OCI-LY1 (cell line): Measurements from ENCODE around the gene ITPRID1.

Experiments
- H2AFZ ChIP-seq: fragments of 200-600 bp; sonication (generic), shearing (Covaris generic); 2 replicates; pipeline ENCODE4 v1.6.0; 2014; ENCODE audit warnings: antibody characterized with exemption, mild to moderate bottlenecking, low read length
- H3F3A ChIP-seq: fragments of 200-600 bp; sonication (generic), shearing (Covaris generic); 2 replicates; pipeline ENCODE4 v1.6.0; 2014; ENCODE audit warnings: mild to moderate bottlenecking, antibody characterized with exemption, low read length, moderate library complexity; ENCODE audit not compliant: insufficient read depth
- H3K27ac ChIP-seq: fragments of 200-600 bp; sonication (generic); 2 replicates; pipeline ENCODE4 v1.5.1; 2014; ENCODE audit warnings: low read length, mixed run types, mild to moderate bottlenecking, low read depth; ENCODE audit not compliant: poor library complexity, severe bottlenecking
- H3K27me3 ChIP-seq: fragments of 200-600 bp; sonication (generic); 2 replicates; pipeline ENCODE4 v1.6.0; 2014; ENCODE audit warnings: antibody characterized with exemption, mild to moderate bottlenecking, low read length, moderate library complexity; ENCODE audit not compliant: insufficient read depth
- H3K36me3 ChIP-seq: fragments of 200-600 bp; sonication (generic); 2 replicates; pipeline ENCODE4 v1.6.1; 2014; ENCODE audit warnings: mild to moderate bottlenecking, antibody characterized with exemption, low read length, moderate library complexity, mixed read lengths; ENCODE audit not compliant: insufficient read depth
- H3K4me1 ChIP-seq: fragments of 200-600 bp; sonication (generic); 2 replicates; pipeline ENCODE4 v1.5.1; 2014; ENCODE audit warnings: mild to moderate bottlenecking, low read length, moderate library complexity; ENCODE audit not compliant: insufficient read depth, severe bottlenecking
- H3K4me2 ChIP-seq: fragments of 200-600 bp; sonication (generic), shearing (Covaris generic); 2 replicates; pipeline ENCODE4 v1.6.1; 2014; ENCODE audit warnings: low read length
- H3K4me3 ChIP-seq: fragments of 200-600 bp; sonication (generic); 2 replicates; pipeline ENCODE4 v1.5.1; 2014; ENCODE audit warnings: low read length, low read depth, mild to moderate bottlenecking, mixed read lengths; ENCODE audit not compliant: poor library complexity, severe bottlenecking
- H3K79me2 ChIP-seq: fragments of 200-600 bp; shearing (Covaris generic); 2 replicates; pipeline ENCODE4 v1.6.1; 2016; ENCODE audit warnings: mixed run types, low read length, mixed read lengths; ENCODE audit not compliant: insufficient read depth
- H3K9ac ChIP-seq: fragments of 200-600 bp; sonication (generic), shearing (Covaris generic); 2 replicates; pipeline ENCODE4 v1.6.1; 2014; ENCODE audit warnings: mild to moderate bottlenecking, low read length, mixed read lengths
- H3K9me2 ChIP-seq: fragments of 200-600 bp; sonication (generic), shearing (Covaris generic); 2 replicates; pipeline ENCODE4 v1.6.1; 2014; ENCODE audit warnings: low read depth, mild to moderate bottlenecking, low read length, mixed read lengths
- H3K9me3 ChIP-seq: fragments of 200-600 bp; shearing (Covaris generic); 2 replicates; pipeline ENCODE4 v1.6.1; 2014; ENCODE audit warnings: low read length, mixed read lengths
- H4K20me1 ChIP-seq: fragments of 200-600 bp; sonication (generic), shearing (Covaris generic); 2 replicates; pipeline ENCODE4 v1.6.0; 2016; ENCODE audit warnings: mild to moderate bottlenecking, low read length; ENCODE audit not compliant: insufficient read depth
- EZH2 ChIP-seq: fragments of 200-600 bp; sonication (generic), shearing (Covaris generic); IDR thresholded peaks from 2 replicates; pipeline ENCODE4 v1.8.0; 2017; ENCODE audit warnings: borderline replicate concordance, mixed run types, mild to moderate bottlenecking, antibody characterized with exemption, low read length, moderate library complexity, mixed read lengths
- TF ChIP-seq, protein P1 (sequence below): fragments of 200-600 bp; sonication (generic), shearing (Covaris generic); IDR thresholded peaks from 2 replicates; pipeline ENCODE4 v1.5.1; 2017; ENCODE audit warnings: mild to moderate bottlenecking, antibody characterized with exemption, low read length, moderate library complexity, mixed read lengths

The ITPRID1 gene

GRCh38 chr7:31695859-31696614, 182.1 kb downstream of the ITPRID1 start:
- Histone ChIP-seq H3K9ac (no peak overlapping the region), H2AFZ (no peak overlapping the region), H3K4me1 (no peaks in the 10 kb centered on the region)

DNA sequence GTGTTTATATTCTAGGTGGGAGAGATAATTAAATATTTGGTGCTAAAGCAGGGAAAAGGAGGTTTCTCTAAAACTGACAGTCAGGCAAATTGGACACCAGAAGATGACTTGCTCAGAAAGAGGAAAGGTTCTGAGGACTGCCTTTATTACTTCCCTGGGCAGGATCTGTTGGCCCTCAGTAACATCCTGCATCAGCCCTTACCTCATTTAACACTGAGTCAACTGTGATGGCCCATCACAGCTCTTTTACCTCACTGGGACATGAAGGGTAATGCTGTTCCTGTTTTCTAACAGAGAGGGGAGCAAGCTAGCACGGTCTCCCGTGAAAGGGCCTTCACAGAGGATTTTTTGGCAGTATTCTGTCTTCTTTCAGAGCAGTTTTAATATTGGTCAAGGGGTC, 185.2 kb downstream of the ITPRID1 start:
- H3K4me2 ChIP-seq, result no peak overlapping the region
- no peaks in the 10 kb centered on the region for H3K27me3 ChIP-seq
- H3K36me3 ChIP-seq, result no peaks in the 10 kb centered on the region
- no peaks in the 10 kb centered on the region for H3K4me1 ChIP-seq
- H3K9me2 ChIP-seq, result no peaks in the 10 kb centered on the region
- TF ChIP-seq, protein P1, sequence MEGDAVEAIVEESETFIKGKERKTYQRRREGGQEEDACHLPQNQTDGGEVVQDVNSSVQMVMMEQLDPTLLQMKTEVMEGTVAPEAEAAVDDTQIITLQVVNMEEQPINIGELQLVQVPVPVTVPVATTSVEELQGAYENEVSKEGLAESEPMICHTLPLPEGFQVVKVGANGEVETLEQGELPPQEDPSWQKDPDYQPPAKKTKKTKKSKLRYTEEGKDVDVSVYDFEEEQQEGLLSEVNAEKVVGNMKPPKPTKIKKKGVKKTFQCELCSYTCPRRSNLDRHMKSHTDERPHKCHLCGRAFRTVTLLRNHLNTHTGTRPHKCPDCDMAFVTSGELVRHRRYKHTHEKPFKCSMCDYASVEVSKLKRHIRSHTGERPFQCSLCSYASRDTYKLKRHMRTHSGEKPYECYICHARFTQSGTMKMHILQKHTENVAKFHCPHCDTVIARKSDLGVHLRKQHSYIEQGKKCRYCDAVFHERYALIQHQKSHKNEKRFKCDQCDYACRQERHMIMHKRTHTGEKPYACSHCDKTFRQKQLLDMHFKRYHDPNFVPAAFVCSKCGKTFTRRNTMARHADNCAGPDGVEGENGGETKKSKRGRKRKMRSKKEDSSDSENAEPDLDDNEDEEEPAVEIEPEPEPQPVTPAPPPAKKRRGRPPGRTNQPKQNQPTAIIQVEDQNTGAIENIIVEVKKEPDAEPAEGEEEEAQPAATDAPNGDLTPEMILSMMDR, result no peak
- H4K20me1 ChIP-seq, result no peaks in the 10 kb centered on the region
- no peaks in the 10 kb centered on the region for H3F3A ChIP-seq
- no peak overlapping the region for H3K27ac ChIP-seq
- no peak overlapping the region for H3K9ac ChIP-seq
- H3K4me3 ChIP-seq, result no peak overlapping the region
- no peaks in the 10 kb centered on the region for H3K9me3 ChIP-seq
- no peak overlapping the region for H2AFZ ChIP-seq
- H3K79me2 ChIP-seq, result no peaks in the 10 kb centered on the region

More at GRCh38 chr7:31695859-31696614, 182.1 kb downstream of the ITPRID1 start:
- Histone ChIP-seq H4K20me1 (no peaks in the 10 kb centered on the region), H3K9me3 (no peaks in the 10 kb centered on the region), H3K36me3 (no peaks in the 10 kb centered on the region), H3K27me3 (no peaks in the 10 kb centered on the region), H3K9me2 (no peaks in the 10 kb centered on the region), H3K4me3 (no peak overlapping the region), H3K79me2 (no peaks in the 10 kb centered on the region), H3K4me2 (no peak overlapping the region), H3K27ac (no peak overlapping the region), H3F3A (no peaks in the 10 kb centered on the region)
- no peak for TF ChIP-seq EZH2
- TF ChIP-seq, protein P1, result no peak

DNA sequence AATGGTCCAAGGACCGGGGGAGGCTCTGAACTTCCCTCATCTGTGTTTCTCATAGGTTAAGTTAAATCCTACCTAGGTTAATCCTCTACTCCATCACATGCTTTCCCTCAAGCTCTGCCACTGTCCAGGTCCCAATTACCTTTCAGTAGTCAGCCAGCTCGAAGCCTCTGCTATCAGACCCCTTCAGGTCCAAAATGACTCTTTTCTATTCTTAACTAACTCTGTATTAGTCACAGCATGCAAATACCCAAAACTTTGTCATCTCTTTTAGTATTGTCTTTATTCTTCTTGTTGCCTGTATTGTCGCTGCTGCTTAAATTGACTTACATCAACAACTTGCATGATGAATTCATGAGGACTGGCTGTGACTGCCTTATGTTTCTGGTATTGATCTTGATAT, 188.5 kb downstream of the ITPRID1 start:
- Histone ChIP-seq H4K20me1 (no peaks in the 10 kb centered on the region), H2AFZ (no peak overlapping the region), H3K9me3 (no peaks in the 10 kb centered on the region), H3K4me1 (no peaks in the 10 kb centered on the region), H3K27ac (no peak overlapping the region), H3K9me2 (no peaks in the 10 kb centered on the region), H3K79me2 (no peaks in the 10 kb centered on the region), H3F3A (no peaks in the 10 kb centered on the region), H3K9ac (no peak overlapping the region), H3K4me2 (no peak overlapping the region), H3K4me3 (no peak overlapping the region), H3K27me3 (no peaks in the 10 kb centered on the region), H3K36me3 (no peaks in the 10 kb centered on the region)
- TF ChIP-seq, protein P1, result no peak
- TF ChIP-seq EZH2, result no peak
